Gastrocnemius medialis (tissue), 4 donors: ENCODE results near the gene BTG4. TPM values are rescaled to one million over a fixed set of nuclear protein-coding genes. Genes with fewer than 3 reads are reported as not detected.

ENCODE experiments used
- ATAC-seq, 2 donors: fragments of 150-250 bp; one replicate each; pipeline ENCODE4 v1.9.1; 2016
- DNase-seq, 2 donors: peaks; one replicate each; pipeline ENCODE4 v3.0.0-alpha.2; 2019
- H3K27ac ChIP-seq, 4 donors: fragments of 200-600 bp; sonication (generic); 1 replicate in 1 of 4; 2 replicates in 3 of 4; pipeline ENCODE4 v1.5.1; 2016 to 2018; ENCODE audit warnings: mild to moderate bottlenecking in 2 of 4, moderate library complexity in 1 of 4
- H3K27me3 ChIP-seq, 3 donors: fragments of 200-600 bp; sonication (generic) in 2 of 3; 1 replicate in 1 of 3; 2 replicates in 2 of 3; pipeline versions ENCODE4 v1.5.1 to v1.6.0; 2016 to 2019; ENCODE audit warnings: mild to moderate bottlenecking in 1 of 3, moderate library complexity in 1 of 3
- H3K36me3 ChIP-seq, 2 donors: fragments of 200-600 bp; sonication (generic) in 1 of 2; one replicate each; pipeline ENCODE4 v1.5.1; 2017 to 2018
- H3K4me1 ChIP-seq, 2 donors: fragments of 200-600 bp; sonication (generic) in 1 of 2; one replicate each; pipeline ENCODE4 v1.5.1; 2016 to 2017; ENCODE audit warnings: mild to moderate bottlenecking in 2 of 2
- H3K4me3 ChIP-seq, 4 donors: fragments of 200-600 bp; sonication (generic) in 3 of 4; 1 replicate in 1 of 4; 2 replicates in 3 of 4; pipeline ENCODE4 v1.5.1; 2016 to 2019; ENCODE audit warnings: mild to moderate bottlenecking in 2 of 4
- H3K9me3 ChIP-seq, 3 donors: fragments of 200-600 bp; sonication (generic) in 2 of 3; 1 replicate in 1 of 3; 2 replicates in 2 of 3; pipeline ENCODE4 v1.5.1; 2016 to 2019
- CTCF ChIP-seq, 5 experiments: fragments of 450-650 bp in 3 of 5; fragments of 200-600 bp in 2 of 5; sonication (generic) in 2 of 5; IDR thresholded peaks in 4 of 5; conservative IDR thresholded peaks in 1 of 5; 1 replicate in 4 of 5; 2 replicates in 1 of 5; pipeline ENCODE4 v1.5.1; 2016 to 2019; ENCODE audit warnings: antibody characterized with exemption in 5 of 5, mild to moderate bottlenecking in 3 of 5, moderate library complexity in 3 of 5
- POLR2A ChIP-seq, 2 donors: fragments of 450-650 bp; IDR thresholded peaks; one replicate each; pipeline ENCODE4 v1.6.1; 2017; ENCODE audit warnings: antibody characterized with exemption in 2 of 2, mild to moderate bottlenecking in 2 of 2, moderate library complexity in 2 of 2
- in situ Hi-C, 4 donors: fragments of 200-750 bp; cut with MboI; loops; one replicate each; pipeline versions ENCODE4 v1.15.0 to v1.8.0; 2017; ENCODE audit warnings: low sequenced_read_pairs in 4 of 4
- intact Hi-C: fragments of 100-400 bp; cut with DNase I; formaldehyde crosslinking; loops from one replicate; pipeline ENCODE4 v1.15.1; 2023; ENCODE audit warnings: low total_unique reads
- total RNA-seq, 4 donors: library from RNA; depleted of rRNA; stranded (reverse); fragments of >200 nt; gene quantifications; one replicate each; pipeline versions ENCODE4 v1.1.0 to v1.2.3, GENCODE V29; 2016

BTG4 gene
- total RNA-seq, 4 donors from 2014 or later = not detected

GRCh38 chr11:111540114-111540936 is 28.1 kb upstream of the BTG4 start, which contains the start of gene LAYN:
Gene LAYN, plus strand, starts transcription at chr11:111540720. Its CDS starts 124 bp downstream, at chr11:111540844.
- TF ChIP-seq CTCF (IDR thresholded peaks at IDR 0.05 in 4 of 5, conservative IDR thresholded peaks at IDR 0.05 in 1 of 5) = no peak
- TF ChIP-seq POLR2A (IDR thresholded peaks at IDR 0.05) = peak in 1 of 2 donors; percentile 27
- Histone ChIP-seq H3K9me3 (no peaks in the 10 kb centered on the region), H3K4me3 (peak within 1 kb of the TSS; percentile 60 to 75 (median 66)), H3K27me3 (no peaks in the 10 kb centered on the region), H3K4me1 (peaks cover 10 to 30% of the 10 kb centered on the region in 2 donors), H3K27ac (peak within 1 kb of the TSS; percentile 49 to 72 (median 67)), H3K36me3 (no peaks in the 10 kb centered on the region)
- in situ Hi-C loops (no loop called here), intact Hi-C loops (no loop called here)
- peak in 1 of 2 donors; percentile 18 for DNase-seq
- peak; percentile 12 to 37 for ATAC-seq

DNA sequence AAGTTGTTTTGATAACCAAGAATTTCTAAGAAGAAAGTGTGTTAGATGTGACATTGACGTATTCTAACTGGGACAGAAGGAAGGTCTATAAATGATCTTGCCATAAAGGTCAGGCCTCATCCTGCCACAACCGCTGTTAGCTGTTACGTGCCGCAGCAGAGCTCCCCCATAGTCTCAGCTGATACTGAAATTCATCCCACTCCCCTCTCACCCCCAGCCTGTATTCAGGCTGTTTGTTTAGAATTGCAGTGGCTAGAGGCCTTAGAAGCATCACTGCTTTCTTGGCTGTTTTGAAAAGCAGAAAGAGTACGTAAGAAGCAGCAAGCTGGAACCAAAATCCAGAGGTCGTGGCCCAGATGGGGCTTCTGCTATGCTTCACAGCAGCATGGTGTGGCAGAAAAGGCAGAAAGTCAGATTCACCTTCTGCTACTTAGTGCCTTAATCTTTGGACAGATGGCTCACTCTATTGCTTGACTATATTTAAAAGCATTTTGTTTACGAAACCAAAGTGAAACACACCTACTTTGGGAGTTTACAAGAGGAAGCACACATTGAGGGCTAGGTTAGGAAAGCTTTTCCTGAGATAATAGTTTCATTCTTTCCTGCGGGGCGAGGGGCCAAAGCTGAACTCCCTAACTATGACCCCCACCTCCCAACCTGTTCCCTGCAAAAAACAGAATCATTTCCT is 27.4 kb upstream of the BTG4 start:
- peaks cover 10 to 30% of the 10 kb centered on the region in 2 donors for H3K4me1 ChIP-seq
- H3K27me3 ChIP-seq = no peaks in the 10 kb centered on the region
- in situ Hi-C loops = no loop called here
- H3K4me3 ChIP-seq = peak overlapping the region; percentile 60 to 75 (median 66)
- H3K27ac ChIP-seq = no peak overlapping the region
- TF ChIP-seq POLR2A (IDR thresholded peaks at IDR 0.05) (no peak), CTCF (IDR thresholded peaks at IDR 0.05 in 4 of 5, conservative IDR thresholded peaks at IDR 0.05 in 1 of 5) (no peak)
- H3K36me3 ChIP-seq = no peaks in the 10 kb centered on the region
- no peak for DNase-seq
- H3K9me3 ChIP-seq = no peaks in the 10 kb centered on the region
- ATAC-seq = no peak
- intact Hi-C loops = no loop called here

- H3K4me1 ChIP-seq = peaks cover 10 to 30% of the 10 kb centered on the region in 2 donors
- DNase-seq (no peak), ATAC-seq (no peak)
- H3K27ac ChIP-seq = no peak overlapping the region
- intact Hi-C loops = no loop called here
- in situ Hi-C loops = no loop called here
- H3K27me3 ChIP-seq = no peaks in the 10 kb centered on the region
- TF ChIP-seq CTCF (IDR thresholded peaks at IDR 0.05 in 4 of 5, conservative IDR thresholded peaks at IDR 0.05 in 1 of 5) (no peak), POLR2A (IDR thresholded peaks at IDR 0.05) (no peak)
- H3K4me3 ChIP-seq = no peak overlapping the region
- H3K36me3 ChIP-seq = no peaks in the 10 kb centered on the region
- H3K9me3 ChIP-seq = no peaks in the 10 kb centered on the region
Observed at GRCh38 chr11:111538407-111539114, 26.4 kb upstream of the BTG4 start.

DNA sequence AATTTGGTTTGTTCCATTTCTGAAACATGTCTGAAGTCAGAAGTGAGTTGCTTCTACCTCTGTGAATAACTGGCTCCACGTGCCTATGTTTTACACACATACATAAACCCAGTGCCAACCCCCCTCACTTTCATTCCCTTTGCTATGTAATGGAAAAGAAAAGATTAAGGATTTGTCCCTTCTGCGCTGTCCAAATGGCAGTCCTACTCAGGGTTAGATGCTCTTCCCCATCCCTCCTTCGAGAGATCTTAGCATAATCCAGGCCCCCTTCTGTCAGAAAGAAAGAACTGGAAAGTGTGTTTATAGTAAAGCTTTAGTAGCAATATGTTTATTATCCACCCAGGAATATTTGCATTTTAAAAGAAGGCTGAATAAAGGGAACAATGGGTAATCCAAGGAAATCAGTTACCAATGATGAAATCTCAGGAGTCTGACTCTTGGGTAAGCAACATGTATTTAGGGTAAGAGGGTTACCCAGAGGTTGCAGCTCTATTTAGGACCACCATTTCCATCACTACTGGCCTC is 25.2 kb upstream of the BTG4 start:
- in situ Hi-C loops (no loop called here), intact Hi-C loops (no loop called here)
- no peak for TF ChIP-seq POLR2A (IDR thresholded peaks at IDR 0.05)
- no peak for TF ChIP-seq CTCF (IDR thresholded peaks at IDR 0.05 in 4 of 5, conservative IDR thresholded peaks at IDR 0.05 in 1 of 5)
- H3K27me3 ChIP-seq = no peaks in the 10 kb centered on the region
- DNase-seq (no peak), ATAC-seq (no peak)
- H3K4me3 ChIP-seq = no peak overlapping the region
- no peaks in the 10 kb centered on the region for H3K9me3 ChIP-seq
- H3K36me3 ChIP-seq = no peaks in the 10 kb centered on the region
- H3K27ac ChIP-seq = no peak overlapping the region
- peaks cover 10 to 30% of the 10 kb centered on the region in 2 donors for H3K4me1 ChIP-seq
